HTR-8/SVneo (cell line): ENCODE data around the gene SELENOO.

Experiments
- DNase-seq: peaks from one replicate; pipeline ENCODE4 v3.0.0; 2011; ENCODE audit warnings: low spot score, mixed read lengths; ENCODE audit not compliant: insufficient read length
- FAIRE-seq: peaks from 2 replicates; lab custom pipeline; 2011; peaks lifted over from hg19 to GRCh38; lab: Jason Lieb, UNC

The SELENOO gene

GRCh38 chr22:50260801-50261614 is 60.2 kb downstream of the SELENOO start:
- no peak for DNase-seq
- peak; percentile 62 for FAIRE-seq

- no peak for FAIRE-seq
- no peak for DNase-seq
These were observed 61.0 kb downstream of the SELENOO start, which contains the start of gene MAPK12 for GRCh38 chr22:50261615-50262459. TSS of gene MAPK12 (minus strand) at chr22:50261683. CDS start at chr22:50261509, 174 bp downstream.

GRCh38 chr22:50262460-50262911 is 61.7 kb downstream of the SELENOO start:
- FAIRE-seq (no peak), DNase-seq (peak; percentile 60)

GRCh38 chr22:50262973-50263617 is 62.3 kb downstream of the SELENOO start:
- DNase-seq (no peak), FAIRE-seq (peak; percentile 42)

- DNase-seq = no peak
- FAIRE-seq = no peak
These were observed 63.4 kb downstream of the SELENOO start for GRCh38 chr22:50264104-50264745.

- DNase-seq (no peak), FAIRE-seq (no peak)
These were observed 64.3 kb downstream of the SELENOO start for GRCh38 chr22:50264946-50265669.

GRCh38 chr22:50266994-50267393 is 66.2 kb downstream of the SELENOO start:
- FAIRE-seq (no peak), DNase-seq (no peak)
